Measurements from ENCODE around the gene TRAF2. TPM values are rescaled to one million over a fixed set of nuclear protein-coding genes. Genes with fewer than 3 reads are reported as not detected.

The TRAF2 gene
- total and polyA plus RNA-seq, 2 of the 8 experiments (the other 6 are each of a cell fraction or from before 2014, with no cell fraction given), result 26.9 to 50.2 TPM

DNA sequence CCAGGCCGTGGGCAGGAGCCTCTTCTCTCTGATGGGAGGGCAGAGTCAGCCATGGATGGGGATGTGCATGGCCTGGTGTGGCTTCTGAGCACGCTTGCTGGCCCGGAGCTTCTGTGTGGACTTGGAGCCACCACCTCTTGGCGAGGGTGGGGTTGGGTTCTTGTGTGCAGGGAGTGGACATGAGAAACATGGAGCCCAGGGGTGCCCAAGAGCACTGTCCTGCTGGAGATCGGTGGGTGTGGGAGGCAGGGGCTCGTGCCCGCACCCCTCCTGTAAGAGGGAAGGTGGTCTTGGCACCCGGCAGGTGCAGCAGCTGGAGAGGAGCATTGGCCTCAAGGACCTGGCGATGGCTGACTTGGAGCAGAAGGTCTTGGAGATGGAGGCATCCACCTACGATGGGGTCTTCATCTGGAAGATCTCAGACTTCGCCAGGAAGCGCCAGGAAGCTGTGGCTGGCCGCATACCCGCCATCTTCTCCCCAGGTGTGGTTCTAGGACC is 34.5 kb downstream of the TRAF2 start (continued):
- no peak for TF ChIP-seq CTBP2 (IDR thresholded peaks at IDR 0.05; ENCODE audit: borderline replicate concordance, insufficient read depth, insufficient read length, low read length)
- TF ChIP-seq, protein P1, sequence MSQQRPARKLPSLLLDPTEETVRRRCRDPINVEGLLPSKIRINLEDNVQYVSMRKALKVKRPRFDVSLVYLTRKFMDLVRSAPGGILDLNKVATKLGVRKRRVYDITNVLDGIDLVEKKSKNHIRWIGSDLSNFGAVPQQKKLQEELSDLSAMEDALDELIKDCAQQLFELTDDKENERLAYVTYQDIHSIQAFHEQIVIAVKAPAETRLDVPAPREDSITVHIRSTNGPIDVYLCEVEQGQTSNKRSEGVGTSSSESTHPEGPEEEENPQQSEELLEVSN (IDR thresholded peaks at IDR 0.05), result no peak
- no peak for TF ChIP-seq KDM1A (IDR thresholded peaks at IDR 0.05; ENCODE audit: borderline replicate concordance, low read length)
- TF ChIP-seq, protein P2, sequence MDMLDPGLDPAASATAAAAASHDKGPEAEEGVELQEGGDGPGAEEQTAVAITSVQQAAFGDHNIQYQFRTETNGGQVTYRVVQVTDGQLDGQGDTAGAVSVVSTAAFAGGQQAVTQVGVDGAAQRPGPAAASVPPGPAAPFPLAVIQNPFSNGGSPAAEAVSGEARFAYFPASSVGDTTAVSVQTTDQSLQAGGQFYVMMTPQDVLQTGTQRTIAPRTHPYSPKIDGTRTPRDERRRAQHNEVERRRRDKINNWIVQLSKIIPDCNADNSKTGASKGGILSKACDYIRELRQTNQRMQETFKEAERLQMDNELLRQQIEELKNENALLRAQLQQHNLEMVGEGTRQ (IDR thresholded peaks at IDR 0.05; ENCODE audit: low read length), result no peak
- no peak for TF ChIP-seq RFX5 (IDR thresholded peaks at IDR 0.05; ENCODE audit: borderline replicate concordance, low read depth, low read length)
- no peak for TF ChIP-seq BCL11A (IDR thresholded peaks at IDR 0.05; ENCODE audit: low read depth in 2 of 2, low read length in 2 of 2)
- TF ChIP-seq GTF2F1 (IDR thresholded peaks at IDR 0.05; ENCODE audit: borderline replicate concordance, low read depth, low read length), result no peak

Data from H1 (cell line).